ENCODE data around the gene AGTRAP. TPM values are rescaled to one million over a fixed set of nuclear protein-coding genes. Genes with fewer than 3 reads are reported as not detected.

The AGTRAP gene
- total and polyA plus RNA-seq, 9 of the 15 experiments (the other 6 are each of a cell fraction or from before 2014, with no cell fraction given) = 26.8 to 105 (median 57.5) TPM

- TF ChIP-seq KLF6 (CRISPR knock-in tag; IDR thresholded peaks at IDR 0.05; ENCODE audit: borderline replicate concordance) = 0 out of 2 replicates have a peak, but pooled peaks have one; percentile 64
- TF ChIP-seq HDGF (IDR thresholded peaks at IDR 0.05) = peak; percentile 67
- 0 out of 2 replicates have a peak, but pooled peaks have one; percentile 23 for TF ChIP-seq RBFOX2 (IDR thresholded peaks at IDR 0.05; ENCODE audit: low read depth, low read length)
- TF ChIP-seq MAFK (IDR thresholded peaks at IDR 0.05; ENCODE audit: low read length) = no peak
- TF ChIP-seq PHTF2 (CRISPR knock-in tag; IDR thresholded peaks at IDR 0.05) = no peak
- no peak for TF ChIP-seq CREB1 (IDR thresholded peaks at IDR 0.05)
- TF ChIP-seq CREB1 (CRISPR knock-in tag; IDR thresholded peaks at IDR 0.05) = no peak
- no peak for TF ChIP-seq RHOXF2B (CRISPR knock-in tag; conservative IDR thresholded peaks at IDR 0.05)
- 0 out of 4 replicates have a peak, but pooled peaks of 1 of the 2 experiments have one; percentile 14 for TF ChIP-seq FOXA3 (CRISPR knock-in tag; conservative IDR thresholded peaks at IDR 0.05 in 1 of 2, IDR thresholded peaks at IDR 0.05 in 1 of 2)
- TF ChIP-seq ASH1L (IDR thresholded peaks at IDR 0.05; ENCODE audit: borderline replicate concordance, low read depth, partially characterized antibody) = no peak
- no peak for TF ChIP-seq DNMT1 (IDR thresholded peaks at IDR 0.05)
- no peak for TF ChIP-seq ZNF518B (CRISPR knock-in tag; IDR thresholded peaks at IDR 0.05)
- TF ChIP-seq, protein P1, sequence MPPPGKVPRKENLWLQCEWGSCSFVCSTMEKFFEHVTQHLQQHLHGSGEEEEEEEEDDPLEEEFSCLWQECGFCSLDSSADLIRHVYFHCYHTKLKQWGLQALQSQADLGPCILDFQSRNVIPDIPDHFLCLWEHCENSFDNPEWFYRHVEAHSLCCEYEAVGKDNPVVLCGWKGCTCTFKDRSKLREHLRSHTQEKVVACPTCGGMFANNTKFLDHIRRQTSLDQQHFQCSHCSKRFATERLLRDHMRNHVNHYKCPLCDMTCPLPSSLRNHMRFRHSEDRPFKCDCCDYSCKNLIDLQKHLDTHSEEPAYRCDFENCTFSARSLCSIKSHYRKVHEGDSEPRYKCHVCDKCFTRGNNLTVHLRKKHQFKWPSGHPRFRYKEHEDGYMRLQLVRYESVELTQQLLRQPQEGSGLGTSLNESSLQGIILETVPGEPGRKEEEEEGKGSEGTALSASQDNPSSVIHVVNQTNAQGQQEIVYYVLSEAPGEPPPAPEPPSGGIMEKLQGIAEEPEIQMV (tag; conservative IDR thresholded peaks at IDR 0.05; ENCODE audit: low read depth) = no peak
- no peak for TF ChIP-seq ZNF431 (CRISPR knock-in tag; IDR thresholded peaks at IDR 0.05)
- no peak for TF ChIP-seq RBM15 (IDR thresholded peaks at IDR 0.05; ENCODE audit: insufficient read depth, low read length)
- TF ChIP-seq BCOR (IDR thresholded peaks at IDR 0.05) = peak; percentile 63
- no peak for TF ChIP-seq MYC (IDR thresholded peaks at IDR 0.05; ENCODE audit: low read depth, low read length)
- TF ChIP-seq MYC (CRISPR knock-in tag; IDR thresholded peaks at IDR 0.05; ENCODE audit: borderline replicate concordance, low read depth) = no peak
- TF ChIP-seq SRF (CRISPR knock-in tag; IDR thresholded peaks at IDR 0.05) = no peak
- TF ChIP-seq, protein P2, sequence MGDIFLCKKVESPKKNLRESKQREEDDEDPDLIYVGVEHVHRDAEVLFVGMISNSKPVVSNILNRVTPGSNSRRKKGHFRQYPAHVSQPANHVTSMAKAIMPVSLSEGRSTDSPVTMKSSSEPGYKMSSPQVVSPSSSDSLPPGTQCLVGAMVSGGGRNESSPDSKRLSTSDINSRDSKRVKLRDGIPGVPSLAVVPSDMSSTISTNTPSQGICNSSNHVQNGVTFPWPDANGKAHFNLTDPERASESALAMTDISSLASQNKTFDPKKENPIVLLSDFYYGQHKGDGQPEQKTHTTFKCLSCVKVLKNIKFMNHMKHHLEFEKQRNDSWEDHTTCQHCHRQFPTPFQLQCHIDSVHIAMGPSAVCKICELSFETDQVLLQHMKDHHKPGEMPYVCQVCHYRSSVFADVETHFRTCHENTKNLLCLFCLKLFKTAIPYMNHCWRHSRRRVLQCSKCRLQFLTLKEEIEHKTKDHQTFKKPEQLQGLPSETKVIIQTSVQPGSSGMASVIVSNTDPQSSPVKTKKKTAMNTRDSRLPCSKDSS (IDR thresholded peaks at IDR 0.05; ENCODE audit: low read depth, partially characterized antibody) = no peak
- TF ChIP-seq ZNF143 (CRISPR knock-in tag; IDR thresholded peaks at IDR 0.05) = peak; percentile 53; the same call in 1 of the 2 replicates
These were observed 6.2 kb upstream of the AGTRAP start (continued) for GRCh38 chr1:11729498-11730428.
